Right cardiac atrium (tissue), 5 donors: ENCODE data around the gene TAF13. TPM values are rescaled to one million over a fixed set of nuclear protein-coding genes. Genes with fewer than 3 reads are reported as not detected.

Source experiments
- ATAC-seq, 2 donors: fragments of 200-7000 bp; cut with Tn5 transposase; one replicate each; pipeline versions ENCODE4 v1.8.0 to v1.9.1; 2020; ENCODE audit warnings: moderate library complexity in 2 of 2, mild to moderate bottlenecking in 1 of 2
- DNase-seq, 3 donors: peaks; one replicate each; pipeline ENCODE4 v3.0.0-alpha.2; 2020
- H3K27ac ChIP-seq: one replicate; pipeline ENCODE4 v1.5.1; 2013; ENCODE audit warnings: mild to moderate bottlenecking, low read length, control low read depth, moderate library complexity
- H3K27me3 ChIP-seq: one replicate; pipeline ENCODE4 v1.6.1; 2013; ENCODE audit not compliant: control insufficient read depth, insufficient read depth
- H3K4me1 ChIP-seq: one replicate; pipeline ENCODE4 v1.6.1; 2013; ENCODE audit warnings: low read length; ENCODE audit not compliant: control insufficient read depth, insufficient read depth
- H3K4me3 ChIP-seq: one replicate; pipeline ENCODE4 v1.5.1; 2013; ENCODE audit warnings: low read length, control low read depth
- H3K9me3 ChIP-seq: one replicate; pipeline ENCODE4 v1.6.1; 2013; ENCODE audit warnings: low read length; ENCODE audit not compliant: control insufficient read depth
- WGBS: extraction: QIAGEN DNeasy Blood & Tissue Kit; methylation state at CpG from one replicate; pipeline ENCODE4 v1.1.7; 2013; 5-methylcytosine and 5-hydroxymethylcytosine counted together
- intact Hi-C, 4 donors: fragments of 100-400 bp; cut with DNase I; formaldehyde crosslinking; loops; one replicate each; pipeline versions ENCODE4 v1.11.0 to v1.14.0; 2022 to 2023
- polyA plus RNA-seq: library from polyadenylated mRNA; stranded (reverse); fragments of 200-250 nt; gene quantifications from one replicate; pipeline ENCODE4 v1.2.3, GENCODE V29; 2013
- total RNA-seq, 4 donors: library from RNA; stranded (reverse); fragmentation: NEBNext Ultra II Directional; extraction: Animal tissue kit (Norgen Biotek cat#: 25700); gene quantifications; one replicate each; pipeline ENCODE4 v1.2.1, GENCODE V29; 2021
- donor health status: healthy with polysubstance abuse.
- donor health status: DM: no; HTN: yes; CAD: no.
- donor health status: DM: no; HTN: no; CAD: no.
- donor health status: DM: no; HTN: yes; CAD: no; lungs with severe emphysema.
- donor health status: DM: yes; HTN: yes; CAD: no.

Gene TAF13
- total and polyA plus RNA-seq, 5 donors: 56.7 to 67.3 (median 62.6) TPM

GRCh38 chr1:109091078-109091838, 15.5 kb upstream of the TAF13 start:
- peak overlapping the region; percentile 82 for H3K4me3 ChIP-seq
- H3K9me3 ChIP-seq: no peaks in the 10 kb centered on the region
- H3K27ac ChIP-seq: peak overlapping the region; percentile 97
- intact Hi-C loops: no loop called here
- DNase-seq (no peak), ATAC-seq (peak; percentile 66 to 80)
- H3K4me1 ChIP-seq: no peaks in the 10 kb centered on the region
- 3% methylated on average over 13 of the region's 13 CpGs for WGBS
- no peaks in the 10 kb centered on the region for H3K27me3 ChIP-seq

GRCh38 chr1:109090196-109091077, 14.6 kb upstream of the TAF13 start, which contains the start of gene TMEM167B:
TMEM167B (plus strand) TSS chr1:109090764; CDS start chr1:109090873, 109 bp downstream.
- 6% methylated on average over 67 of the region's 67 CpGs for WGBS
- ATAC-seq (peak; percentile 96), DNase-seq (peak; percentile 90 to 96 (median 95))
- Histone ChIP-seq H3K9me3 (no peaks in the 10 kb centered on the region), H3K27me3 (no peaks in the 10 kb centered on the region), H3K4me3 (peak within 1 kb of the TSS; percentile 82), H3K4me1 (no peaks in the 10 kb centered on the region), H3K27ac (peak within 1 kb of the TSS; percentile 97)
- intact Hi-C loops: no loop called here

GRCh38 chr1:109089242-109090015, 13.6 kb upstream of the TAF13 start:
- H3K27ac ChIP-seq: peak overlapping the region; percentile 42
- WGBS: 70% methylated on average over 31 of the region's 31 CpGs

GRCh38 chr1:109084563-109085517, 9.0 kb upstream of the TAF13 start:
- Histone ChIP-seq H3K9me3 (no peaks in the 10 kb centered on the region), H3K4me3 (no peak overlapping the region), H3K27ac (no peak overlapping the region), H3K4me1 (no peaks in the 10 kb centered on the region), H3K27me3 (no peaks in the 10 kb centered on the region)
- ATAC-seq: no peak
- DNase-seq: no peak
- intact Hi-C loops: no loop called here
- WGBS: 83% methylated on average over 13 of the region's 13 CpGs

More at GRCh38 chr1:109089242-109090015, 13.6 kb upstream of the TAF13 start:
- no peaks in the 10 kb centered on the region for H3K9me3 ChIP-seq
- ATAC-seq (peak; percentile 14 to 25), DNase-seq (peak; percentile 61 to 76 (median 72))
- H3K4me3 ChIP-seq: peak overlapping the region; percentile 6
- intact Hi-C loops: no loop called here
- H3K4me1 ChIP-seq: no peaks in the 10 kb centered on the region
- no peaks in the 10 kb centered on the region for H3K27me3 ChIP-seq

GRCh38 chr1:109083923-109084322, 8.1 kb upstream of the TAF13 start:
- no peak overlapping the region for H3K4me3 ChIP-seq
- DNase-seq: no peak
- intact Hi-C loops: no loop called here
- ATAC-seq: no peak
- H3K9me3 ChIP-seq: no peaks in the 10 kb centered on the region
- H3K27ac ChIP-seq: no peak overlapping the region
- no peaks in the 10 kb centered on the region for H3K27me3 ChIP-seq
- 57% methylated on average over 1 of the region's 1 CpG for WGBS
- H3K4me1 ChIP-seq: no peaks in the 10 kb centered on the region

- no peak for ATAC-seq
- Histone ChIP-seq H3K9me3 (no peaks in the 10 kb centered on the region), H3K4me1 (no peaks in the 10 kb centered on the region), H3K27me3 (no peaks in the 10 kb centered on the region), H3K27ac (no peak overlapping the region), H3K4me3 (no peak overlapping the region)
- 83% methylated on average over 3 of the region's 3 CpGs for WGBS
- DNase-seq: no peak
- intact Hi-C loops: no loop called here
Measured at GRCh38 chr1:109083501-109083900, 7.7 kb upstream of the TAF13 start.

- DNase-seq (no peak), ATAC-seq (no peak)
- H3K4me3 ChIP-seq: no peak overlapping the region
- H3K4me1 ChIP-seq: no peaks in the 10 kb centered on the region
- no peaks in the 10 kb centered on the region for H3K9me3 ChIP-seq
- H3K27ac ChIP-seq: peak overlapping the region; percentile 84
- 81% methylated on average over 5 of the region's 5 CpGs for WGBS
- H3K27me3 ChIP-seq: no peaks in the 10 kb centered on the region
- intact Hi-C loops: no loop called here
Measured at GRCh38 chr1:109080441-109081082, 4.8 kb upstream of the TAF13 start.

- DNase-seq: no peak
- no peaks in the 10 kb centered on the region for H3K4me1 ChIP-seq
- no peak for ATAC-seq
- H3K27me3 ChIP-seq: no peaks in the 10 kb centered on the region
- no peaks in the 10 kb centered on the region for H3K9me3 ChIP-seq
- 93% methylated on average over 2 of the region's 2 CpGs for WGBS
- H3K4me3 ChIP-seq: no peak overlapping the region
- H3K27ac ChIP-seq: no peak overlapping the region
- intact Hi-C loops: no loop called here
Measured at GRCh38 chr1:109079240-109079622, 3.4 kb upstream of the TAF13 start.

GRCh38 chr1:109078317-109078716, 2.5 kb upstream of the TAF13 start:
- Histone ChIP-seq H3K4me1 (no peaks in the 10 kb centered on the region), H3K4me3 (no peak overlapping the region), H3K27ac (no peak overlapping the region), H3K9me3 (no peaks in the 10 kb centered on the region), H3K27me3 (no peaks in the 10 kb centered on the region)
- WGBS: 85% methylated on average over 1 of the region's 1 CpG
- no peak for DNase-seq
- ATAC-seq: no peak
- intact Hi-C loops: no loop called here
